Natural killer cell (primary cell): ENCODE results near the gene SSB. TPM values are rescaled to one million over a fixed set of nuclear protein-coding genes. Genes with fewer than 3 reads are reported as not detected.
A peak's percentile ranks its signal among the peaks of the same experiment; 100 is the strongest.

ENCODE experiments used
- ATAC-seq, 3 donors: fragments of 150-1000 bp in 2 of 3; fragments of 200-7000 bp in 1 of 3; cut with Tn5 transposase; 1 replicate in 1 of 3; 2 replicates in 2 of 3; pipeline ENCODE4 v1.10.0; 2021; ENCODE audit warnings: mild to moderate bottlenecking in 2 of 3, moderate library complexity in 2 of 3
- DNase-seq, 2 donors: peaks; one replicate each; pipeline versions ENCODE4 v3.0.0 to v3.0.0-alpha.2; 2013 to 2021; ENCODE audit warnings: mixed read lengths in 1 of 2
- H3K27ac ChIP-seq: one replicate; pipeline ENCODE4 v1.5.1; 2013; ENCODE audit warnings: mild to moderate bottlenecking, low read length
- H3K27me3 ChIP-seq: one replicate; pipeline ENCODE4 v1.6.1; 2013; ENCODE audit warnings: low read length; ENCODE audit not compliant: control insufficient read depth, insufficient read depth
- H3K36me3 ChIP-seq: one replicate; pipeline ENCODE4 v1.6.1; 2013; ENCODE audit warnings: low read length; ENCODE audit not compliant: control insufficient read depth, insufficient read depth
- H3K4me1 ChIP-seq: one replicate; pipeline ENCODE4 v1.6.1; 2013; ENCODE audit warnings: low read length; ENCODE audit not compliant: control insufficient read depth, insufficient read depth
- H3K4me3 ChIP-seq: one replicate; pipeline ENCODE4 v1.5.1; 2013; ENCODE audit warnings: low read length
- H3K9me3 ChIP-seq: one replicate; pipeline ENCODE4 v1.6.1; 2013; ENCODE audit warnings: low read length; ENCODE audit not compliant: control insufficient read depth, insufficient read depth
- H3K27ac Mint-ChIP-seq, 2 donors: one replicate each; pipeline ENCODE4 v1.8.0; 2022; ENCODE audit warnings: mild to moderate bottlenecking in 2 of 2, mixed read lengths in 2 of 2, moderate library complexity in 1 of 2
- H3K27me3 Mint-ChIP-seq, 2 donors: one replicate each; pipeline ENCODE4 v1.8.0; 2022; ENCODE audit warnings: low read depth in 2 of 2, mixed read lengths in 2 of 2
- H3K36me3 Mint-ChIP-seq: one replicate; pipeline ENCODE4 v1.8.0; 2022; ENCODE audit warnings: mixed read lengths
- H3K4me1 Mint-ChIP-seq, 2 donors: one replicate each; pipeline ENCODE4 v1.8.0; 2022; ENCODE audit warnings: mixed read lengths in 2 of 2
- H3K4me3 Mint-ChIP-seq: one replicate; pipeline ENCODE4 v1.8.0; 2022; ENCODE audit warnings: mild to moderate bottlenecking, moderate library complexity, mixed read lengths
- H3K9me3 Mint-ChIP-seq, 2 donors: one replicate each; pipeline ENCODE4 v1.8.0; 2022; ENCODE audit warnings: mixed read lengths in 2 of 2
- CTCF ChIP-seq: fragments of 200-600 bp; IDR thresholded peaks from one replicate; pipeline ENCODE4 v1.8.0; 2022; ENCODE audit warnings: antibody characterized with exemption
- WGBS: methylation state at CpG from one replicate; pipeline ENCODE4 v1.1.7; 2013; ENCODE audit warnings: missing lambda C conversion rate; ENCODE audit not compliant: insufficient coverage; 5-methylcytosine and 5-hydroxymethylcytosine counted together
- intact Hi-C: fragments of 100-400 bp; cut with micrococcal nuclease; formaldehyde crosslinking; loops from one replicate; pipeline ENCODE4 v1.14.2; 2022
- total RNA-seq, 4 donors: library from RNA; stranded (reverse); fragments of 120-200 nt in 1 of 4; gene quantifications; one replicate each; pipeline versions ENCODE4 v1.2.3 to v1.2.4, GENCODE V29; 2013 to 2022

The SSB gene
- total RNA-seq, 3 donors from 2014 or later (not counting 1 experiment from before 2014, with no cell fraction given): 95.5 to 125 (median 102) TPM

- Mint-ChIP-seq H3K9me3 (no peaks in the 10 kb centered on the region), H3K27ac (peak overlapping the region; percentile 90 to 93), H3K4me3 (peak overlapping the region; percentile 90), H3K4me1 (peaks cover 22% of the 10 kb centered on the region in 2 donors), H3K36me3 (no peaks in the 10 kb centered on the region), H3K27me3 (peaks cover 2 to 6% of the 10 kb centered on the region in 2 donors)
- no peaks in the 10 kb centered on the region for H3K27me3 ChIP-seq
- no peak for TF ChIP-seq CTCF
- H3K27ac ChIP-seq: peak overlapping the region; percentile 89
- WGBS: 13% methylated on average over 3 of the region's 4 CpGs
- intact Hi-C loops: loop anchor here (2.0 to 10.0 kb wide), 2 partner anchors 26 to 104 kb away; partner anchors contain the start of genes CFAP210, METTL5 and PHOSPHO2
- DNase-seq (no peak), ATAC-seq (no peak)
- H3K4me3 ChIP-seq: peak overlapping the region; percentile 65
- peaks cover 5% of the 10 kb centered on the region for H3K4me1 ChIP-seq
- no peaks in the 10 kb centered on the region for H3K9me3 ChIP-seq
- peaks cover 17% of the 10 kb centered on the region for H3K36me3 ChIP-seq
These were observed 314 bp upstream of the SSB start for GRCh38 chr2:169798397-169798717.

- Histone ChIP-seq H3K27me3 (no peaks in the 10 kb centered on the region), H3K4me3 (no peak overlapping the region), H3K36me3 (peaks cover 52% of the 10 kb centered on the region), H3K9me3 (no peaks in the 10 kb centered on the region), H3K4me1 (peaks cover 5% of the 10 kb centered on the region), H3K27ac (no peak overlapping the region)
- TF ChIP-seq CTCF: no peak
- no peak overlapping the region for H3K4me3 Mint-ChIP-seq
- H3K36me3 Mint-ChIP-seq: peaks cover 7% of the 10 kb centered on the region
- 98% methylated on average over 9 of the region's 9 CpGs for WGBS
- H3K27me3 Mint-ChIP-seq: no peaks in the 10 kb centered on the region
- intact Hi-C loops: no loop called here
- no peak for ATAC-seq
- no peaks in the 10 kb centered on the region for H3K9me3 Mint-ChIP-seq
- peaks cover 17% of the 10 kb centered on the region in 2 donors for H3K4me1 Mint-ChIP-seq
- no peak overlapping the region for H3K27ac Mint-ChIP-seq
- DNase-seq: no peak
These were observed 4.8 kb downstream of the SSB start for GRCh38 chr2:169803480-169803879.

- Histone ChIP-seq H3K9me3 (no peaks in the 10 kb centered on the region), H3K27me3 (no peaks in the 10 kb centered on the region), H3K36me3 (peaks cover 73% of the 10 kb centered on the region), H3K27ac (no peak overlapping the region), H3K4me1 (no peaks in the 10 kb centered on the region), H3K4me3 (no peak overlapping the region)
- Mint-ChIP-seq H3K9me3 (no peaks in the 10 kb centered on the region), H3K27ac (no peak overlapping the region), H3K27me3 (no peaks in the 10 kb centered on the region), H3K4me1 (peaks cover 4 to 5% of the 10 kb centered on the region in 2 donors), H3K4me3 (no peak overlapping the region), H3K36me3 (peaks cover 27% of the 10 kb centered on the region)
- no peak for TF ChIP-seq CTCF
- no peak for ATAC-seq
- DNase-seq: no peak
- intact Hi-C loops: no loop called here
These were observed 7.9 kb downstream of the SSB start for GRCh38 chr2:169806586-169806985.

GRCh38 chr2:169808221-169808620, 9.6 kb downstream of the SSB start:
- Histone ChIP-seq H3K27ac (no peak overlapping the region), H3K4me1 (no peaks in the 10 kb centered on the region), H3K9me3 (no peaks in the 10 kb centered on the region), H3K4me3 (no peak overlapping the region), H3K27me3 (no peaks in the 10 kb centered on the region), H3K36me3 (peaks cover 74% of the 10 kb centered on the region)
- no peak for DNase-seq
- Mint-ChIP-seq H3K9me3 (no peaks in the 10 kb centered on the region), H3K27me3 (no peaks in the 10 kb centered on the region), H3K4me3 (no peak overlapping the region), H3K27ac (peak overlapping the region in 1 of 2 donors; percentile 10), H3K36me3 (peaks cover 27% of the 10 kb centered on the region), H3K4me1 (no peaks in the 10 kb centered on the region)
- intact Hi-C loops: no loop called here
- TF ChIP-seq CTCF: no peak
- ATAC-seq: no peak
- WGBS: 96% methylated on average over 4 of the region's 4 CpGs
